ENCODE results near the gene LSMEM2.
"Not testable (repeated sequence)": the region's sequence is repeated elsewhere in the genome, so short reads cannot be mapped to it uniquely, and the experiment has no call there.

LSMEM2 gene

GRCh38 chr3:50298836-50299637, 20.1 kb downstream of the LSMEM2 start, which contains the start of the genes HYAL3 and NAA80:
HYAL3 (minus strand) TSS chr3:50299405; CDS start chr3:50295602, 3,803 bp downstream.
NAA80 (minus strand) TSS chr3:50299405; CDS start chr3:50297463, 1,942 bp downstream.
- peak; percentile 98 for DNase-seq (ENCODE audit: low spot score)

- DNase-seq (ENCODE audit: low spot score): no peak
Observed at GRCh38 chr3:50299638-50299928, 20.7 kb downstream of the LSMEM2 start.

- no peak for DNase-seq (ENCODE audit: low spot score)
Observed at GRCh38 chr3:50299929-50300680, 21.2 kb downstream of the LSMEM2 start.

GRCh38 chr3:50300681-50301254, 21.9 kb downstream of the LSMEM2 start:
- DNase-seq (ENCODE audit: low spot score): no peak

- DNase-seq (ENCODE audit: low spot score): no peak
Observed at GRCh38 chr3:50302095-50303012, 23.5 kb downstream of the LSMEM2 start.

GRCh38 chr3:50303013-50303815, 24.3 kb downstream of the LSMEM2 start, which contains the start of gene HYAL1:
HYAL1 (minus strand) TSS chr3:50303574; CDS start chr3:50302956, 618 bp downstream.
- DNase-seq (ENCODE audit: low spot score): no peak

- no peak for DNase-seq (ENCODE audit: low spot score)
Observed at GRCh38 chr3:50304601-50305000, 25.7 kb downstream of the LSMEM2 start.

GRCh38 chr3:50312041-50312440, 33.2 kb downstream of the LSMEM2 start:
- DNase-seq (ENCODE audit: low spot score): not testable (repeated sequence)

GRCh38 chr3:50314342-50314741, 35.5 kb downstream of the LSMEM2 start:
- no peak for DNase-seq (ENCODE audit: low spot score)

GRCh38 chr3:50314816-50315215, 35.9 kb downstream of the LSMEM2 start:
- no peak for DNase-seq (ENCODE audit: low spot score)

GRCh38 chr3:50316657-50317242, 37.9 kb downstream of the LSMEM2 start:
- no peak for DNase-seq (ENCODE audit: low spot score)

GRCh38 chr3:50317300-50317699, 38.4 kb downstream of the LSMEM2 start:
- no peak for DNase-seq (ENCODE audit: low spot score)

- DNase-seq (ENCODE audit: low spot score): no peak
Observed at GRCh38 chr3:50318163-50318562, 39.3 kb downstream of the LSMEM2 start.

- no peak for DNase-seq (ENCODE audit: low spot score)
Observed at GRCh38 chr3:50318615-50319014, 39.7 kb downstream of the LSMEM2 start.

- DNase-seq (ENCODE audit: low spot score): no peak
Observed at GRCh38 chr3:50319181-50319893, 40.5 kb downstream of the LSMEM2 start.

GRCh38 chr3:50319894-50320625, 41.2 kb downstream of the LSMEM2 start:
- no peak for DNase-seq (ENCODE audit: low spot score)

- peak; percentile 93 for DNase-seq (ENCODE audit: low spot score)
Observed at GRCh38 chr3:50320853-50321335, 42.0 kb downstream of the LSMEM2 start.

GRCh38 chr3:50321336-50322114, 42.6 kb downstream of the LSMEM2 start:
- DNase-seq (ENCODE audit: low spot score): peak; percentile 94
